ENCODE results near the gene MGAT3. TPM values are rescaled to one million over a fixed set of nuclear protein-coding genes. Genes with fewer than 3 reads are reported as not detected.

The MGAT3 gene
- total and polyA plus RNA-seq, 9 donors: 0.91 to 5.9 (median 2.1) TPM

DNA sequence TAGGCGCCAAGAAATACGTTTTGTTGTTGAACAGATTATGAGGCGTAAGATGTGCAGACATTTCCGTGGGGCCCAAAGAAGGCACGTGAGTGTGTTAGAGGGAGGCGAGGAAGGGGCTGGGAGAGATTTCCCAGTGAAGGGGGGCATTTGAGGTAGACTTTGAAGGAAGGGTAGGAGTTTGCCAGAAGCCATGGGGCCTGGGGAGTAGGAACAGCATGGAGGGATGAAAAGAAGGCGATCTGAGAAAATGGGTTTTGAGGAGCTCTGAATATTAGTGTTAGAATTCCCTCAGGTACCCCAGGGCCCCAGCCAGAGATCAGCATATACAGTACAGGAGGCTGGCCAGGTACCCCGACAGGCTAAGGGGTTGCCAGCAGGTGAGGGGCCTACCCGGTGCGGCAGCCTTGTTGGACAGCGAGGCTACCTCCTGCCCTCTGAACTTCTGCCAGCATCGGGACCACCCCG lies 44.9 kb downstream of the MGAT3 start:
- intact Hi-C loops (cut with DNase I): loop anchor here in 3 of 4 donors (2.0 to 10.0 kb wide), 4 partner anchors 17 to 327 kb away; partner anchors contain the start of gene RPL3 (in 1 of the 3)
- Histone ChIP-seq H3K36me3 (no peaks in the 10 kb centered on the region), H3K27me3 (no peaks in the 10 kb centered on the region), H3K4me1 (ENCODE audit: insufficient read depth) (peaks cover 15% of the 10 kb centered on the region), H3K4me3 (peak overlapping the region; percentile 95), H3K27ac (peak overlapping the region; percentile 69 to 91), H3K9me3 (no peaks in the 10 kb centered on the region)
- no peak for TF ChIP-seq EP300 (IDR thresholded peaks at IDR 0.05)
- no peak for TF ChIP-seq POLR2A (IDR thresholded peaks at IDR 0.05)
- TF ChIP-seq, protein P1, sequence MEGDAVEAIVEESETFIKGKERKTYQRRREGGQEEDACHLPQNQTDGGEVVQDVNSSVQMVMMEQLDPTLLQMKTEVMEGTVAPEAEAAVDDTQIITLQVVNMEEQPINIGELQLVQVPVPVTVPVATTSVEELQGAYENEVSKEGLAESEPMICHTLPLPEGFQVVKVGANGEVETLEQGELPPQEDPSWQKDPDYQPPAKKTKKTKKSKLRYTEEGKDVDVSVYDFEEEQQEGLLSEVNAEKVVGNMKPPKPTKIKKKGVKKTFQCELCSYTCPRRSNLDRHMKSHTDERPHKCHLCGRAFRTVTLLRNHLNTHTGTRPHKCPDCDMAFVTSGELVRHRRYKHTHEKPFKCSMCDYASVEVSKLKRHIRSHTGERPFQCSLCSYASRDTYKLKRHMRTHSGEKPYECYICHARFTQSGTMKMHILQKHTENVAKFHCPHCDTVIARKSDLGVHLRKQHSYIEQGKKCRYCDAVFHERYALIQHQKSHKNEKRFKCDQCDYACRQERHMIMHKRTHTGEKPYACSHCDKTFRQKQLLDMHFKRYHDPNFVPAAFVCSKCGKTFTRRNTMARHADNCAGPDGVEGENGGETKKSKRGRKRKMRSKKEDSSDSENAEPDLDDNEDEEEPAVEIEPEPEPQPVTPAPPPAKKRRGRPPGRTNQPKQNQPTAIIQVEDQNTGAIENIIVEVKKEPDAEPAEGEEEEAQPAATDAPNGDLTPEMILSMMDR (IDR thresholded peaks at IDR 0.05): no peak
- DNase-seq: no peak
- WGBS, 3 donors: 20 to 32% (median 23%) methylated on average over 12 to 13 of the region's 13 CpGs

DNA sequence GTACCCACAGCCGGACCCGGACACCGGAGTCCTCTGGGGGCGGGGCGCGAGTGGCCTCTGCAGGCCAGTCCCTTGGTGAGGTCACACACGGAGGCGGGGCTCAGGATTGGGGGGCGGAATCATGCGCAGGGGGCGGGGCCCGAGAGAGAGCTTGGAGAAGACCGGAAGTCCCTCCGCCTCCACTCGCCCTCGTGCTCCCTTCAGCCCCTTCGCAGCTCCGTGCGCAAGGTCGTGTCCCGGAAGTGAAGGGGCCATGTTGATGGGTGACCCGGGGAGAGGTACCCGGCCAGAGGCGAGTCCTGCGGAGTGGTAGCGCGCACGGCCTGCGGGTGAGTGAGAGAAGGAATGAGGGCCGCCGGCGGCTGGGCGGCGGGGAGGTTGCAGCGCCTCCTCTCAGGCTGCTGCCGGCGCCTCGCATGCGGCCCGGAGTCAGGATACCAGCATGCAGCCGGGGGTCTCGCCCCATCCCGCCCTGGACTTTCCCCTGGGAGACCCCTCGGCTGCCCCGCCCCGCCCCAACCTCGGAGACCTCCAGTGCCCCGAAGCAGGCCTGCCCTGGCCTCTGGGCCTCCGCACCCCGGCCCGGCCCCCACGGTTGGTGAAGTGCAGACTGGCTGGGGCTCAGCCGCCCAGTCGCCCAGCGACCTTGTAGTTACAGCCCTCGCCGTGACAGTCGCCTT lies 45.4 kb downstream of the MGAT3 start, which contains the start of gene MIEF1:
MIEF1 (plus strand) TSS at position 182 of the 680 bp plus-strand sequence. CDS start 9,005 bp downstream, outside the sequence.
- intact Hi-C loops (cut with DNase I): loop anchor here in 3 of 4 donors (2.0 to 10.0 kb wide), 4 partner anchors 17 to 327 kb away; partner anchors contain the start of gene RPL3 (in 1 of the 3)
- WGBS, 3 donors: 0 to 1% (median 0%) methylated on average over 45 to 58 of the region's 58 CpGs
- DNase-seq: peak; percentile 96 to 98 (median 98)
- no peaks in the 10 kb centered on the region for H3K9me3 ChIP-seq
- H3K36me3 ChIP-seq: no peaks in the 10 kb centered on the region
- H3K4me3 ChIP-seq: peak within 1 kb of the TSS; percentile 95
- H3K27ac ChIP-seq: peak within 1 kb of the TSS; percentile 69 to 91
- TF ChIP-seq, protein P1 (IDR thresholded peaks at IDR 0.05): no peak
- no peak for TF ChIP-seq EP300 (IDR thresholded peaks at IDR 0.05)
- TF ChIP-seq POLR2A (IDR thresholded peaks at IDR 0.05): peak; percentile 50
- H3K4me1 ChIP-seq (ENCODE audit: insufficient read depth): peaks cover 15% of the 10 kb centered on the region
- no peaks in the 10 kb centered on the region for H3K27me3 ChIP-seq

DNA sequence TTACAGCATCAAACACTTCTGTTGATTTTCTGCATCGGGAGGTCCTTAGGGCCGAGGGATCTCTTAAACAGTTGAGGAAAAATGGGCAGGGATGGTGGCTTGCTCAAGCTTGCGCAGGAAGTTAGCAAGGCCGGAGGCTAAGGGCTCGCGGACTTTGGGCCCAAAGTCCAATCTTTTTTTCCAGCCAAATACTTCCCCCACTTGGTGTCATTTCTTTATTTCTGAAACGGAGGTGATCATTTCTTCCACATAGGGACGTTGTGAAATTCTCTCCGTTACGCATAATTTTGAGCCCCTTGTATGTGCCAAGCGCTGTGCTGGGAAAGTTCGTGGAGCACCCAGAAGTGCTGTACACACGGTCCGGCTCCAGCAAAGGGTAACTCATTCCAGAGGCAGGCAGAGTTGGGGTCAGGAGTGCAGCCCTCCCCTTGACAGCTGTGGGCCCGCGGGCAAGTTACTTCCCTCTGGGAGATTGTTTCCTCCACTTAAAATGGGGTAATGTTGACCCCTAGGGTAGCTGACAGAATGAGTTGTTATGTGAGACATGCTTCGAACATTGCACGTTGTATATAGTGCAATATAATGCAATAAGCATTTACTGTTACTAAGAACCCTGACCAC lies 46.1 kb downstream of the MGAT3 start:
- DNase-seq: no peak
- TF ChIP-seq, protein P1 (IDR thresholded peaks at IDR 0.05): no peak
- TF ChIP-seq EP300 (IDR thresholded peaks at IDR 0.05) (no peak), POLR2A (IDR thresholded peaks at IDR 0.05) (no peak)
- H3K27ac ChIP-seq: peak overlapping the region in 1 of 2 donors; percentile 69
- no peaks in the 10 kb centered on the region for H3K9me3 ChIP-seq
- intact Hi-C loops (cut with DNase I): loop anchor here in 3 of 4 donors (2.0 to 10.0 kb wide), 4 partner anchors 16 to 328 kb away; partner anchors contain the start of gene RPL3 (in 1 of the 3)
- peak overlapping the region; percentile 95 for H3K4me3 ChIP-seq
- 3 to 5% (median 3%) methylated on average over 18 of the region's 18 CpGs for WGBS, 3 donors
- H3K36me3 ChIP-seq: no peaks in the 10 kb centered on the region
- H3K4me1 ChIP-seq (ENCODE audit: insufficient read depth): peaks cover 15% of the 10 kb centered on the region
- no peaks in the 10 kb centered on the region for H3K27me3 ChIP-seq

GRCh38 chr22:39503630-39504029 lies 46.8 kb downstream of the MGAT3 start:
- no peak overlapping the region for H3K27ac ChIP-seq
- WGBS, 3 donors: 53 to 65% (median 61%) methylated on average over 6 of the region's 6 CpGs
- intact Hi-C loops (cut with DNase I): loop anchor here in 3 of 4 donors (2.0 to 10.0 kb wide), 4 partner anchors 15 to 329 kb away; partner anchors contain the start of gene RPL3 (in 1 of the 3)
- H3K27me3 ChIP-seq: no peaks in the 10 kb centered on the region
- H3K4me3 ChIP-seq: no peak overlapping the region
- H3K4me1 ChIP-seq (ENCODE audit: insufficient read depth): peaks cover 15% of the 10 kb centered on the region
- no peak for TF ChIP-seq POLR2A (IDR thresholded peaks at IDR 0.05)
- TF ChIP-seq, protein P1 (IDR thresholded peaks at IDR 0.05): no peak
- TF ChIP-seq EP300 (IDR thresholded peaks at IDR 0.05): no peak
- H3K9me3 ChIP-seq: no peaks in the 10 kb centered on the region
- no peaks in the 10 kb centered on the region for H3K36me3 ChIP-seq
- no peak for DNase-seq
